Thyroid gland (tissue), 4 donors: ENCODE measurements around the gene ETV6. TPM values are rescaled to one million over a fixed set of nuclear protein-coding genes. Genes with fewer than 3 reads are reported as not detected.

Source experiments
- DNase-seq, 2 donors: peaks; one replicate each; pipeline ENCODE4 v3.0.0-alpha.2; 2019
- H3K27ac ChIP-seq, 3 donors: fragments of 200-600 bp; sonication (generic); 1 replicate in 2 of 3; 2 replicates in 1 of 3; pipeline ENCODE4 v1.5.1; 2016 to 2019; ENCODE audit warnings: mild to moderate bottlenecking in 1 of 3, moderate library complexity in 1 of 3
- H3K27me3 ChIP-seq: fragments of 200-600 bp; sonication (generic); one replicate; pipeline ENCODE4 v1.5.1; 2019
- H3K36me3 ChIP-seq, 2 donors: fragments of 200-600 bp; sonication (generic); one replicate each; pipeline ENCODE4 v1.5.1; 2016 to 2019
- H3K4me1 ChIP-seq, 2 donors: fragments of 200-600 bp; sonication (generic); one replicate each; pipeline ENCODE4 v1.5.1; 2017 to 2019
- H3K4me3 ChIP-seq, 3 donors: fragments of 200-600 bp; sonication (generic); replicated peaks in 1 of 3; 1 replicate in 2 of 3; 2 replicates in 1 of 3; pipeline ENCODE4 v1.5.1; 2016; ENCODE audit warnings: mild to moderate bottlenecking in 1 of 3
- H3K9me3 ChIP-seq: fragments of 200-600 bp; sonication (generic); one replicate; pipeline ENCODE4 v1.5.1; 2017
- POLR2A ChIP-seq, 2 donors: fragments of 450-650 bp; IDR thresholded peaks; one replicate each; pipeline ENCODE4 v1.6.1; 2017; ENCODE audit warnings: antibody characterized with exemption in 2 of 2, mild to moderate bottlenecking in 2 of 2, moderate library complexity in 1 of 2
- WGBS, 2 donors: methylation state at CpG; one replicate each; pipeline ENCODE4 v1.1.5; 2017; 5-methylcytosine and 5-hydroxymethylcytosine counted together
- intact Hi-C: fragments of 100-400 bp; cut with DNase I; formaldehyde crosslinking; loops from one replicate; pipeline ENCODE4 v1.15.1; 2023
- total RNA-seq, 4 donors: library from RNA; depleted of rRNA; stranded (reverse); fragments of >200 nt; gene quantifications; one replicate each; pipeline ENCODE4 v1.2.3, GENCODE V29; 2016
- TF ChIP-seq, protein P1 (sequence below), 6 experiments: fragments of 200-600 bp in 3 of 6; fragments of 450-650 bp in 3 of 6; sonication (generic) in 3 of 6; IDR thresholded peaks; one replicate each; pipeline ENCODE4 v1.5.1; 2016 to 2019; ENCODE audit warnings: antibody characterized with exemption in 6 of 6, mild to moderate bottlenecking in 2 of 6, inconsistent platforms in 1 of 6, moderate library complexity in 1 of 6

The ETV6 gene
- total RNA-seq, 4 donors from 2014 or later = 16.6 to 35.6 (median 17.2) TPM

- intact Hi-C loops = no loop called here
- TF ChIP-seq, protein P1, sequence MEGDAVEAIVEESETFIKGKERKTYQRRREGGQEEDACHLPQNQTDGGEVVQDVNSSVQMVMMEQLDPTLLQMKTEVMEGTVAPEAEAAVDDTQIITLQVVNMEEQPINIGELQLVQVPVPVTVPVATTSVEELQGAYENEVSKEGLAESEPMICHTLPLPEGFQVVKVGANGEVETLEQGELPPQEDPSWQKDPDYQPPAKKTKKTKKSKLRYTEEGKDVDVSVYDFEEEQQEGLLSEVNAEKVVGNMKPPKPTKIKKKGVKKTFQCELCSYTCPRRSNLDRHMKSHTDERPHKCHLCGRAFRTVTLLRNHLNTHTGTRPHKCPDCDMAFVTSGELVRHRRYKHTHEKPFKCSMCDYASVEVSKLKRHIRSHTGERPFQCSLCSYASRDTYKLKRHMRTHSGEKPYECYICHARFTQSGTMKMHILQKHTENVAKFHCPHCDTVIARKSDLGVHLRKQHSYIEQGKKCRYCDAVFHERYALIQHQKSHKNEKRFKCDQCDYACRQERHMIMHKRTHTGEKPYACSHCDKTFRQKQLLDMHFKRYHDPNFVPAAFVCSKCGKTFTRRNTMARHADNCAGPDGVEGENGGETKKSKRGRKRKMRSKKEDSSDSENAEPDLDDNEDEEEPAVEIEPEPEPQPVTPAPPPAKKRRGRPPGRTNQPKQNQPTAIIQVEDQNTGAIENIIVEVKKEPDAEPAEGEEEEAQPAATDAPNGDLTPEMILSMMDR (IDR thresholded peaks at IDR 0.05) = no peak
- TF ChIP-seq POLR2A (IDR thresholded peaks at IDR 0.05) = no peak
- WGBS, 2 donors = 80 to 83% methylated on average over 4 of the region's 4 CpGs
- no peak overlapping the region for H3K27ac ChIP-seq
- H3K27me3 ChIP-seq = no peaks in the 10 kb centered on the region
- H3K4me3 ChIP-seq = no peak overlapping the region
- H3K9me3 ChIP-seq = no peaks in the 10 kb centered on the region
- no peak for DNase-seq
- H3K4me1 ChIP-seq = peaks cover 10 to 23% of the 10 kb centered on the region in 2 donors
- peaks cover 2 to 5% of the 10 kb centered on the region in 2 donors for H3K36me3 ChIP-seq
Measured at GRCh38 chr12:11893998-11894397, 244.5 kb downstream of the ETV6 start.

DNA sequence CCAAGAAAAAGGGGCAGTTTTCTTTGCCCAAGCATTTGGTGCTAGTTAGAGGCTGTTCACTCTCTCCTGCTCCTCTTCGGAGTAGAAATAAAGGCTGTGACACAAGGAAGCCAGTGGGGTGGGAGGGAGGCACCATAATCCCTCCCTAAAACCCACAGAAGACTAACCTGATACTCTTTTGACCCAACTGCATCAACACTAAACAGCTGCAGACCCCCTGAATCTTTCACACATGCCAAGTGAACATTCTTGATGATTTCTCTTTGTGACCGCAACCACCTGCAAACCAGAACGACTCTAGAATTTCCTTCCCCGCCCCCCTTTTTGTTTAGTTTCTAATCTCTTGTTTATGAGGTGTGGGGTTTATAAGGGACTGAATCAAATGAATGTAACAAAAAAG is 245.4 kb downstream of the ETV6 start:
- Histone ChIP-seq H3K27ac (no peak overlapping the region), H3K4me3 (no peak overlapping the region), H3K4me1 (peaks cover 10 to 23% of the 10 kb centered on the region in 2 donors), H3K36me3 (peaks cover 2 to 5% of the 10 kb centered on the region in 2 donors), H3K27me3 (no peaks in the 10 kb centered on the region), H3K9me3 (no peaks in the 10 kb centered on the region)
- no peak for DNase-seq
- TF ChIP-seq POLR2A (IDR thresholded peaks at IDR 0.05) = no peak
- TF ChIP-seq, protein P1 (IDR thresholded peaks at IDR 0.05) = no peak
- intact Hi-C loops = no loop called here
- 89 to 94% methylated on average over 4 of the region's 4 CpGs for WGBS, 2 donors

DNA sequence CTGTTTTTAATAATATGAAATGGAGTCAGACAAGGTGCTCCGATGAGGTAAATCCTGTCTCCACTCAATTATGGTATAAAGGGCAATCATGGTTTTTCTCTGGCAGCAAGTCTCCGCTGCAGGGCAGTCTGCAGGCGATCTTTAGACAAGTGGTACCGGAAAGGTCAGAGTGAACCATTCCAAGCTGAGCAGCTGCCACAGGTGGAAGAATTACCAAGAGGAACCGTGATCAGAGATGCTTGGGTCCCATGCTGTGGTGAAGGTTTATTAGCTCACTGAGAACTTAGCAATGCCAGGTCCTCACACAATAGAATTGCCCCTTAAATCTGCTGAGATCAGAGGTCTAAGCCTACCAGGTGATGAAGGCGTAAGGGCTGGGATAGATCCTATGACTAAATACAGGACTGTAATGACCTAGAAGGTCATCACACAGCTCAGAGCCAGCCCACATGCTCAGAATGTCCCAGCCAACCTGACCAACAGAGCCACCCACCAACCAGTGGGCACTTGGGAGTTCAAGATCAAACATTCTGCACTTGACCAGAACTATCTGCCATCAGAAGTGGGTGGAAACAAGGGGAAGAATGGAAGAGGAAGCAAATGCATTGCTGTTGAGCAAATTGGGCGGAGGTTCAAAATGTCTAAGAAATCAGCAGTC is 246.1 kb downstream of the ETV6 start:
- Histone ChIP-seq H3K9me3 (no peaks in the 10 kb centered on the region), H3K27ac (peak overlapping the region in 1 of 3 donors; percentile 3), H3K36me3 (peaks cover 2 to 5% of the 10 kb centered on the region in 2 donors), H3K27me3 (no peaks in the 10 kb centered on the region), H3K4me3 (no peak overlapping the region), H3K4me1 (peaks cover 10 to 23% of the 10 kb centered on the region in 2 donors)
- WGBS, 2 donors = 92 to 96% methylated on average over 7 of the region's 7 CpGs
- TF ChIP-seq, protein P1 (IDR thresholded peaks at IDR 0.05) = no peak
- no peak for TF ChIP-seq POLR2A (IDR thresholded peaks at IDR 0.05)
- intact Hi-C loops = no loop called here
- DNase-seq = peak in 1 of 2 donors; percentile 10

DNA sequence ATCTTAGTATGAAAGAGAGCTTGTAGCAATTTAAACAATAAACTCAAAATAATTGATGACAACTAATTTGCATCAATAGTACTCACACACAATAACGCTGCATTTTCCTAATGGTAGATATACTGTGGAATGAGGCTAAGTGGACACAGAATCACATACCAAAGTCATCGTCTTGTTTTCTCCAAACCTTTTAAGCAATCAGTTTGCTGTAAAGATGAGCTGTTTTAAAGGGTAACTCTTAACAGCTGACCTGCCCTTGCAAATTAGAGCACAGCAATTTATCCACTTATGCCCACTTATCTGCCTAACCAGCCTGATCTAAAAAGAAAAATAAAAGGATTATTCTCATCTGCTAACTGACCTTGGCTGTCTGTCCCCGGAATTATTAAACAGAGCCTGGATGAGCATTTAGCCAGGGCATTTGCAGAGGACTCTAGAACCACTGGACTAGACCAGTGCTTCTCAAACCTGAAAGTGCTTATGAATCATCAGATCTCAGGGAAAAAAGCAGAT is 247.0 kb downstream of the ETV6 start:
- Histone ChIP-seq H3K27ac (peak overlapping the region in 1 of 3 donors; percentile 3), H3K27me3 (no peaks in the 10 kb centered on the region), H3K4me1 (peaks cover 10 to 23% of the 10 kb centered on the region in 2 donors), H3K9me3 (no peaks in the 10 kb centered on the region), H3K4me3 (no peak overlapping the region), H3K36me3 (peaks cover 0 to 2% of the 10 kb centered on the region in 2 donors)
- no peak for TF ChIP-seq POLR2A (IDR thresholded peaks at IDR 0.05)
- TF ChIP-seq, protein P1 (IDR thresholded peaks at IDR 0.05) = no peak
- intact Hi-C loops = no loop called here
- DNase-seq = peak; percentile 11 to 15
- WGBS, 2 donors = 30 to 38% methylated on average over 3 of the region's 3 CpGs

DNA sequence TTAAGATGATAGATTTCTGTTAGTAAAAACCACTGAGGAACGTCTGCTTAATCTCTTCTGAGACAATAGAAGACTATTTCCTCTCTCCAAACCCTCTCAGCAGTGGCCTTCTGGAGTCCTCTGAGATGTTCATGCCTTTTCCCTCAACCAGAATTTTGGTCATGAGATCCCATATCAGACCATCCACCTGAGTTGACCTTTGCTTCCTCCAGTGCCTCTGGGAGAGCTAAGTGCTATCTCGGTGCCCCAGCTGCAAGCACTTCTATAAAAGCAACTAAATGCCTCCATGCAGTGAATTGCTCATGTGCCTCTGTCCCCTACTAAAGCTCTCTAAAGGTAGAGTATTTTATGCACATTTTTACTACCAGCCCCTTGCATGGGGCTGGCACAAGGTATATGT is 248.4 kb downstream of the ETV6 start:
- DNase-seq = no peak
- Histone ChIP-seq H3K9me3 (no peaks in the 10 kb centered on the region), H3K36me3 (no peaks in the 10 kb centered on the region), H3K27me3 (no peaks in the 10 kb centered on the region), H3K4me1 (peaks cover 10 to 18% of the 10 kb centered on the region in 2 donors), H3K4me3 (no peak overlapping the region), H3K27ac (no peak overlapping the region)
- TF ChIP-seq, protein P1 (IDR thresholded peaks at IDR 0.05) = no peak
- no peak for TF ChIP-seq POLR2A (IDR thresholded peaks at IDR 0.05)
- intact Hi-C loops = no loop called here
- WGBS, 2 donors = 84 to 87% methylated on average over 2 of the region's 2 CpGs
